Stomach (tissue), 4 donors: ENCODE measurements around the gene WWC1.

Experiments used
- EP300 ChIP-seq: sonication (generic); formaldehyde crosslinking; IDR thresholded peaks from one replicate; pipeline ENCODE4 v1.6.1; 2017; ENCODE audit warnings: antibody characterized with exemption
- TF ChIP-seq, protein P1 (sequence below), 7 experiments: fragments of 450-650 bp in 4 of 7; fragments of 200-600 bp in 3 of 7; sonication (generic) in 3 of 7; IDR thresholded peaks; one replicate each; pipeline ENCODE4 v1.5.1; 2016 to 2019; ENCODE audit warnings: antibody characterized with exemption in 7 of 7, control low read depth in 2 of 7, mild to moderate bottlenecking in 1 of 7

- TF ChIP-seq, protein P1, sequence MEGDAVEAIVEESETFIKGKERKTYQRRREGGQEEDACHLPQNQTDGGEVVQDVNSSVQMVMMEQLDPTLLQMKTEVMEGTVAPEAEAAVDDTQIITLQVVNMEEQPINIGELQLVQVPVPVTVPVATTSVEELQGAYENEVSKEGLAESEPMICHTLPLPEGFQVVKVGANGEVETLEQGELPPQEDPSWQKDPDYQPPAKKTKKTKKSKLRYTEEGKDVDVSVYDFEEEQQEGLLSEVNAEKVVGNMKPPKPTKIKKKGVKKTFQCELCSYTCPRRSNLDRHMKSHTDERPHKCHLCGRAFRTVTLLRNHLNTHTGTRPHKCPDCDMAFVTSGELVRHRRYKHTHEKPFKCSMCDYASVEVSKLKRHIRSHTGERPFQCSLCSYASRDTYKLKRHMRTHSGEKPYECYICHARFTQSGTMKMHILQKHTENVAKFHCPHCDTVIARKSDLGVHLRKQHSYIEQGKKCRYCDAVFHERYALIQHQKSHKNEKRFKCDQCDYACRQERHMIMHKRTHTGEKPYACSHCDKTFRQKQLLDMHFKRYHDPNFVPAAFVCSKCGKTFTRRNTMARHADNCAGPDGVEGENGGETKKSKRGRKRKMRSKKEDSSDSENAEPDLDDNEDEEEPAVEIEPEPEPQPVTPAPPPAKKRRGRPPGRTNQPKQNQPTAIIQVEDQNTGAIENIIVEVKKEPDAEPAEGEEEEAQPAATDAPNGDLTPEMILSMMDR (IDR thresholded peaks at IDR 0.05): no peak
- no peak for TF ChIP-seq EP300
These were observed 81.0 kb downstream of the WWC1 start for GRCh38 chr5:168372356-168372946.
